HFFc6 (cell line): ENCODE results near the gene CREBRF. TPM values are rescaled to one million over a fixed set of nuclear protein-coding genes. Genes with fewer than 3 reads are reported as not detected.

Experiments used
- DNase-seq: peaks from one replicate; pipeline ENCODE4 v3.0.0-alpha.2; 2018
- H3K27ac Mint-ChIP-seq: 2 replicates; pipeline ENCODE4 v1.8.0; 2020; ENCODE audit warnings: mild to moderate bottlenecking, mixed read lengths
- H3K27me3 Mint-ChIP-seq: 2 replicates; pipeline ENCODE4 v1.8.0; 2021; ENCODE audit warnings: mild to moderate bottlenecking, moderate library complexity, mixed read lengths; ENCODE audit not compliant: insufficient read depth
- H3K36me3 Mint-ChIP-seq: 2 replicates; pipeline ENCODE4 v1.8.0; 2021; ENCODE audit warnings: low read depth, mixed read lengths
- H3K4me1 Mint-ChIP-seq: 2 replicates; pipeline ENCODE4 v1.8.0; 2020; ENCODE audit warnings: low read depth, mixed read lengths
- H3K4me3 Mint-ChIP-seq: 2 replicates; pipeline ENCODE4 v1.8.0; 2020; ENCODE audit warnings: mild to moderate bottlenecking, moderate library complexity, mixed read lengths
- H3K9me3 Mint-ChIP-seq: 2 replicates; pipeline ENCODE4 v1.8.0; 2020; ENCODE audit warnings: mild to moderate bottlenecking, mixed read lengths
- CTCF ChIP-seq: fragments of 200-600 bp; sonication (generic); IDR thresholded peaks from 2 replicates; pipeline ENCODE4 v1.5.0; 2021; ENCODE audit warnings: antibody characterized with exemption, mild to moderate bottlenecking
- total RNA-seq, 6 experiments: library from RNA; stranded (reverse); fragmentation: NEBNext Ultra II Directional; extraction: Animal tissue kit (Norgen Biotek cat#: 25700); gene quantifications; 2 replicates in 1 of 6; 3 replicates in 5 of 6; pipeline ENCODE4 v1.2.3, GENCODE V29; 2021

CREBRF gene
- total RNA-seq, 6 experiments from 2014 or later, result 8.7 to 15.3 (median 10.7) TPM

DNA sequence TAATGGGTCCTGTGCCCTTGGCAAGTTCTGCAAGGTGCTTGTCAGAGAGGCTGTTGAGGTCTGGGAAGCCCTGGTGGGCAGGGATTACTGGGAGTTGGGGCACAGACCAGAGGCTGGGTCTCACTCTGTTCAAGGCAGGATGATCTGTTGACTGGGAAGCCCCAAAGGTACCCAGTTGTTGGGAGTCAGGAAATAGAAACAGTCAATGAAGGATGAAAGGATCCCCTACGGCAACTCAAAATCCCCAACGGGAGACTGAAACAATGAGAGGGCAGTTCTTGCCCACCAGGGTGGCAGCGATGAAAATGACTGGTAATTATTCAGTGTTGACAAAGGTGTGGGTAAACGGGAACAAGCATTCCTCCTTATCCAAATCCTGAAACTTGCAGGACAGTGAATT lies 119.4 kb downstream of the CREBRF start:
- Mint-ChIP-seq H3K9me3 (peaks cover 10% of the 10 kb centered on the region), H3K4me3 (no peak overlapping the region), H3K4me1 (no peaks in the 10 kb centered on the region), H3K36me3 (peaks cover 9% of the 10 kb centered on the region), H3K27me3 (peaks cover 39% of the 10 kb centered on the region), H3K27ac (no peak overlapping the region)
- TF ChIP-seq CTCF, result no peak
- no peak for DNase-seq

DNA sequence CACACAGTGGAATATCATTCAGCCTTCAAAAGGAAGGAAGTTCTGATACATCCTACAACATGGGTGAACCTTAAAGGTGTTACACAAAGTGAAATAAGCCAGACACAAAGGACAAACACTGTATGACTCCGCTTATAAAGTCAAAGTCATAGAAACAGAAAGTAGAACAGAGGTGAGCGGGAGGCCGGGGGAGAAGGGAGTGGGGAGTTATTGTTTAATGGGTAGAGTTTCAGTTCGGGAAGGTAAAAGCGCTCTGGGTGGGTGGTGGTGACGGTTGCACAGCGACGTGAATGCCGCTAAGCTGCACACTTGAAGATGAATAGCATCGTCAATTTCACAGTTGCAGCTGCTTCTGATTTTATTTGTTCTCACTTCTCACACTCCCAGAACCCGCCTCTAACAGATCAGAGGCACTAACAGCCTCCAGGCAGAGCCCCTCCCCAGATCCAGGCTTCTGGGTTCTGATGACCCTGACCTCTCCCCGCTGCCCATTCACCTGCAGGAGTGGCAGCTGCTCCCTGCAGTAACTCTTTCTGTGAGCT lies 122.3 kb downstream of the CREBRF start:
- no peak overlapping the region for H3K4me3 Mint-ChIP-seq
- no peak for DNase-seq
- H3K4me1 Mint-ChIP-seq, result no peaks in the 10 kb centered on the region
- no peak overlapping the region for H3K27ac Mint-ChIP-seq
- H3K9me3 Mint-ChIP-seq, result peaks cover 23% of the 10 kb centered on the region
- H3K27me3 Mint-ChIP-seq, result peaks cover 45% of the 10 kb centered on the region
- no peak for TF ChIP-seq CTCF
- peaks cover 16% of the 10 kb centered on the region for H3K36me3 Mint-ChIP-seq

GRCh38 chr5:173180331-173180730 lies 124.2 kb downstream of the CREBRF start:
- peaks cover 23% of the 10 kb centered on the region for H3K9me3 Mint-ChIP-seq
- DNase-seq, result no peak

DNA sequence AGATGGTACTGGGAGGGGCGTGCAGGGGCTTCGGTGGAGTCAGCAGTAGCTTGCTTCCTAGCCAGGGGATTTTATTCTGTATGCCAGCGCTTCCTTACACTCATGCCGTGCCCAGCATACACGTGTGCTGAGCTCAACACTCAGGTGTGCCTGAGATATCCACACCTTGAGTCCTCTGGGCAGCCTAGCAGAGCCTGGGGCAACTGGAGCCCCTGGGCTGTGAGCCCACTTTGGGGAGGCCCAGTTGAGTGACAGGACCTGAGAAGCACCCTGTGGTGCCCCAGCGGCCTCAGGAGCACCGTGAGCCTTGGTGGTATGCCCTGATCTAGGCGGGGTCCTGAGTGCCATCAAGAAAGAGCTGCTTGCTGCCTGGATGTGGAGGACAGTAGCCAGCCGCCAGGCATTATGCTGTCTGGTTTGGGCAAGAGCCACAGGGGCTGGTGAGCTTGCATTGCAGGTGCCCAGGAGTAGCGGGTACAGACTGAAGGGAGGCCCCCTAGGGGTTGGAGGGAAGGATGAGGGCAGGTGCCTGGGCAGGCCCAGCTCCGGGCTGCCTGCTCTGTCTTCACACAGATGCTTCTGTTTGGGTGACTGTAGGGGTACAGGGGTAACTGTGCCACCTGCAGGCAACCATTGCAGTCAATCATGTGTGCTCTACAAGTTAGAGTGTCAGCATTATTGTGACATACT lies 131.0 kb downstream of the CREBRF start:
- H3K9me3 Mint-ChIP-seq, result no peaks in the 10 kb centered on the region
- DNase-seq, result no peak
- peaks cover 38% of the 10 kb centered on the region for H3K27me3 Mint-ChIP-seq
- H3K36me3 Mint-ChIP-seq, result no peaks in the 10 kb centered on the region
- H3K4me1 Mint-ChIP-seq, result no peaks in the 10 kb centered on the region
- no peak overlapping the region for H3K27ac Mint-ChIP-seq
- no peak overlapping the region for H3K4me3 Mint-ChIP-seq
- TF ChIP-seq CTCF, result peak; percentile 37

More at GRCh38 chr5:173180331-173180730, 124.2 kb downstream of the CREBRF start:
- Mint-ChIP-seq H3K4me1 (no peaks in the 10 kb centered on the region), H3K36me3 (peaks cover 16% of the 10 kb centered on the region), H3K27me3 (peaks cover 46% of the 10 kb centered on the region), H3K4me3 (no peak overlapping the region), H3K27ac (no peak overlapping the region)
- no peak for TF ChIP-seq CTCF

DNA sequence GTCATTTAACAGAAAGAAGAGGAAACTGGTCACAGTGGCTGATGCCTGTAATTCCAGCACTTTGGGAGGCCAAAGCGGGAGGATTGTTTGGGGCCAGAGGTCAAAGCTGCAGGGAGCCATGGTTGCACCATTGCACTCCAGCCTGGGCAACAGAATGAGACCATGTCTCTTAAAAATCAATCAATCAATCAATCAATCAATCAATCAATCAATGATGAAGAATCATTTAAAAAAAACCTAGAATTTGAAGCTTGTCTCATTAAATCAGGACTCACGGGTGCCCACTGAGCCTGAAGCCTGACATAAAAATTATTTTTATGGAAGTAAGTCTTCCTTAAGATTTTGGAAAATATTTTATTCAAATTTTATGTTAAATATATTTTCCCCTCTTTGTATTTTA lies 132.1 kb downstream of the CREBRF start:
- H3K9me3 Mint-ChIP-seq, result no peaks in the 10 kb centered on the region
- no peak overlapping the region for H3K27ac Mint-ChIP-seq
- no peak overlapping the region; the same call in 1 of the 2 replicates for H3K4me3 Mint-ChIP-seq
- no peaks in the 10 kb centered on the region for H3K4me1 Mint-ChIP-seq
- no peak for TF ChIP-seq CTCF
- no peak for DNase-seq
- no peaks in the 10 kb centered on the region for H3K36me3 Mint-ChIP-seq
- H3K27me3 Mint-ChIP-seq, result peaks cover 36% of the 10 kb centered on the region

Other genes with a start within 250 kb of the CREBRF start
- gene ERGIC1, start 222.1 kb upstream of the CREBRF start, total RNA-seq, result 100 to 1,000 TPM; 240 to 276 (median 258) TPM
- 100 to 1,000 TPM in 5 of 6 experiments, 10 to 100 TPM in 1; 88.9 to 122 (median 113) TPM for gene RPL26L1, start 96.9 kb upstream of the CREBRF start, total RNA-seq
- 100 to 1,000 TPM; 462 to 606 (median 488) TPM for gene ATP6V0E1, start 72.6 kb upstream of the CREBRF start, total RNA-seq
- 10 to 100 TPM; 13.9 to 20.9 (median 17.3) TPM for gene BNIP1, start 88.2 kb downstream of the CREBRF start, total RNA-seq
- not detected for gene NKX2-5, start 178.9 kb downstream of the CREBRF start, total RNA-seq